Stimulated activated CD8-positive, alpha-beta memory T cell treated with anti-CD3 and anti-CD28 coated beads, Interleukin-2, amount 100 ng/mL, for 48 hours (primary cell): Measurements from ENCODE around the gene CBX2.

Experiments
- DNase-seq, 2 donors: peaks; one replicate each; pipeline ENCODE4 v3.0.0-alpha.2; 2020; ENCODE audit warnings: low read depth in 2 of 2

The CBX2 gene

GRCh38 chr17:79777894-79778503 is at the start of gene CBX2:
Gene CBX2, plus strand, starts transcription at chr17:79778148. Its CDS starts 88 bp downstream, at chr17:79778236.
- DNase-seq = peak; percentile 65 to 78

DNA sequence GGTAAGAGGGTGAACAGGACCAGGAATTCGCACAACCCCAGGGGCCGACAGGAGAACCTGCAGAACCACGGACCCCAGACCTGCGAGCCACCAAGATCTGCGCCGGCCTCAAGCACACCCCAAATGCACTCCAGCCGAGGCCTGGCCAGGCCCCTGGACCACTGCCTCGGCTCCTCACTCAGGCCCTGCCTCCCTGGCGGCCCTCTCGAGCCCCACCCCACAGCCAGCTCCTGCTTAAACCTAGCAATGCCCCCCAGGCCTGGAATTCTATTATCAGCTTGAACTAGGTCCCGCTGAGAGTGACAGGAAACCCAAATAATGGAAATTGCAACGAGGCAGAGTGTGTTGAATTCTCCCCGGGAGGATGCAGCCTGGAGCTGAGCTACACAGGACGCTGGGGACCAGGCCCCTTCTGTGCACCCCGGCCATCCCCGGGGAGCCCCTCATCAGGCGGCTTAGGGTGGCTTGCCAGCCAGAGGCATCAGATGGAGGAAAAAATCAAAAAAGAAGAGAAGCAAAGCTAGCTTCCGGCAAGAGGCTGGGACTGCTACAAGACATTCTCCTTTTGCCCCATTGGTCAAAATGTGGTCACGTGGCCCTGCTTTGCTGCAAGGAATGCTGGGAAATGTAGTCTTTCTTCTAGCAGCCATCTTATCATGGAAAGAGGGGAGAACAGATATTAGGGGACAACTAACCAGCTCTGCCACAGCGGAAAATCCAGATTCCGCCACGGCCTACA is 49.6 kb upstream of the CBX2 start:
- peak; percentile 58 to 70 for DNase-seq

GRCh38 chr17:79728908-79729471 is 49.0 kb upstream of the CBX2 start:
- no peak for DNase-seq

DNA sequence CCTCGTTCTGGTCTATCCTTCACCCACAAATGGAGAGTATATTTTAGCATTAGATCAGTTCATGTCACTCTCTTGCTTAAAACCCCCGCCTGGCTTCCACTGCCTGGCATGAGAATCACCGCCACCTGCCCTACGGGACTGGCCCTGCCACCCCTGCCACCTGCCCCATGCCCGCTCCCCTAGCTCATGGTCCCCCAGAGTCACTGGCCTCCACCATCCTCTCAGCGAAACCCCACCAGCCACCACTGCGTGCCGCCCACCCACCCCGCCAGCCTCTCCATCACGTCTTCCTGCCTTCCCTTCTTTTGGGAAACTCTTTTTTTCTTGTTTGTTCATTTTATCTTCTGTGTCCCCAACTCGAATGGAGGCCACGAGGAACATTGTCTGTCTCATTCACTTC is 48.2 kb upstream of the CBX2 start:
- DNase-seq = no peak

- no peak for DNase-seq
Measured at GRCh38 chr17:79730437-79730768, 47.5 kb upstream of the CBX2 start.

DNA sequence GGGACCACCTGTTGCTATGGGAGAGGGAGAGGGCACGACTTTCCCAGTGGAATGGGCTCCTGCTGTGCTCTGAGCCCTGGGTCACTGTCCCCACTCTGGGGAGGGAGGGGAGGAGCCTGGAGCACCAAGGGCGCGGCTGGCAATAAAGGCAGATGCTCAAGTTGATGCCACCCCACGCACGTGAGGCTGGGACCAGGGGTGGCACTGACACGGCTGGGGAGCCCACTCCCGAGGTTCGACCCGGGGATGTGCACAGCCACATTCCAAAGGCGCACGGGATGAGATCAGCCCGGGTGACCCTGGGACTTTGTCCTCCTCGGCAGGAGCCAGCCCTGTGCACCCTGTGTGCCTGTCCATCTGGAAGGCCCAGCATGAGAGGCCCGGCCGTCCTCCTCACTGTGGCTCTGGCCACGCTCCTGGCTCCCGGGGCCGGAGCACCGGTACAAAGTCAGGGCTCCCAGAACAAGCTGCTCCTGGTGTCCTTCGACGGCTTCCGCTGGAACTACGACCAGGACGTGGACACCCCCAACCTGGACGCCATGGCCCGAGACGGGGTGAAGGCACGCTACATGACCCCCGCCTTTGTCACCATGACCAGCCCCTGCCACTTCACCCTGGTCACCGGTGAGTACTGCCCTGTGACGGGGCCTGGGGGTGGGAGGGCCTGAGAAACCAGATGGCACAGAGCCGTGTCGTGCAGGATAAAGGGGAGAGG is 47.0 kb upstream of the CBX2 start, which contains the start of gene ENPP7:
Gene ENPP7 (plus strand): TSS at position 175 of the 715 bp plus-strand sequence. CDS start 197 bp downstream, at position 372.
- no peak for DNase-seq

DNA sequence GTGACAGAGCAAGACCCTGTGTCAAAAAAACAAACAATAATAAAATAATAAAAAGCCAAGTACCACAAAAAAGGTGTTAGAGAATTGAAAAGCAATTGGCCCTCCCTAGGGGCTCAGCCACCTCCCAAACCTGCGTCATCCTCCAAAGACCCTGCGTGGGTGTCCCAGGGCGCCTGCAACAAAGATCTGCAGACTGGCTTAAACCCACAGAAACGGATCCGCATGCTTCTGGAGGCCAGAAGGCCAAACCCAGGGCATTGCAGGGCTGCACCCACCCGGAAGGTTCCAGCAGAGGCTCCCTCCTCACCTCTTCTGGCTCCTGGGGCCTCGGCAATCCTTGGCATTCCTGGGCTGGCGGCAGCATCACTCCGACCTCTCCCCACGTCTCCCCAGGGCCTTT is 45.7 kb upstream of the CBX2 start:
- DNase-seq = no peak

- DNase-seq = no peak
Measured at GRCh38 chr17:79732804-79733691, 44.9 kb upstream of the CBX2 start.

GRCh38 chr17:79733692-79734070 is 44.3 kb upstream of the CBX2 start:
- no peak for DNase-seq

DNA sequence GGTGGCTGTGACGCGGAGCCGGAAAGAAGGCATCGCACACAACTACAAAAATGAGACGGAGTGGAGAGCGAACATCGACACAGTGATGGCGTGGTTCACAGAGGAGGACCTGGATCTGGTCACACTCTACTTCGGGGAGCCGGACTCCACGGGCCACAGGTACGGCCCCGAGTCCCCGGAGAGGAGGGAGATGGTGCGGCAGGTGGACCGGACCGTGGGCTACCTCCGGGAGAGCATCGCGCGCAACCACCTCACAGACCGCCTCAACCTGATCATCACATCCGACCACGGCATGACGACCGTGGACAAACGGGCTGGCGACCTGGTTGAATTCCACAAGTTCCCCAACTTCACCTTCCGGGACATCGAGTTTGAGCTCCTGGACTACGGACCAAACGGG is 42.9 kb upstream of the CBX2 start:
- DNase-seq = no peak

- no peak for DNase-seq
Measured at GRCh38 chr17:79737046-79737921, 40.7 kb upstream of the CBX2 start.

DNA sequence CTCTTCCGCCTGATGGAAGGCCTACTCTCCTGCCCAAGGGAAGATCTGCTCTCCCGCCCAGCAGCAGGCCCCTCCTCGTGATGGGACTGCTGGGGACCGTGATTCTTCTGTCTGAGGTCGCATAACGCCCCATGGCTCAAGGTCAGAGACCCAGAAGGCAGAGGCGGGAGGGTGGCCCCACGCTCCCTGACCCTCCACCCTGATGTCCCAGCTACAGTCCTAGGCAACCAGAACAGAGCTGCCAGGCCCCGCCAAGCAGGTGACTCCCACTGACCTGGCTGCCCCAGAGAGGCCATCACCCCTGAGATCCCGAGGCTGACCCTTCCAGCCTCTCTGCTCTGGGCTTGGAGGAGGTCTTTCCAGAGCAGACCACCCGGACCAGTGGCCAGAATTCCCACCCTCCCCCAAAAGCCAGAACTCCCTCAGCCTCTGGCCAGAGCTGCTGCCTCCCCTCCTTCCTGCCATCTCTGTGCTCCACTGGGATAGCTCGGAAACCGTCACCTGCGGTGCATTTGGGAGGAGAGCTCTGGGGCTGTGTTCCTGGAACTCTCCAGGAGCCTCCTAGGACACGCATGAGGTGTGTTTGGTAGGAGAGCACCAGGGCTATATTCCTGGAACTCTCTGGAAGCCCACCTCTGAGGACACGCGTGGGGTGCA is 39.9 kb upstream of the CBX2 start:
- DNase-seq = no peak

- DNase-seq = no peak
Measured at GRCh38 chr17:79738643-79739042, 39.3 kb upstream of the CBX2 start.

- DNase-seq = no peak
Measured at GRCh38 chr17:79739148-79740062, 38.5 kb upstream of the CBX2 start.

DNA sequence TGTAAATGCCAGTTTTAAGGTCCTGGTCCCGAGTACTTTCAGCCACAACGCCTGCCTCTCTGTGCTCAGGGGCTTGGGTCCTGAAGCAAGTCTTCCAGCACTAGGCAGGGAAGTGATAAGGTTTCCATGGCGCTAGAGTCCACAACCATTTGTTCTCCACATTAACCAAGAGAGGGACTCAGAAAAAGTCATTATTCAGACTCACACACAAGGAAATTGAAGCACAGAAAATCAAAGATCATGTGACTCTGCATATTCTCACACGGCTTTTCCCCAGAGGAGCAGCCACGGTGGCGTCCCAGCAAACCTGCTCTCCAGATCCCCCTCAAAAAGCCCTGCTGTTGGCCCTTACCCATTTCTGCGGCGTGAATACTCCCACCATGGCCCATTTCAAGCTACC is 37.5 kb upstream of the CBX2 start:
- DNase-seq = no peak

- DNase-seq = no peak
Measured at GRCh38 chr17:79741401-79741750, 36.6 kb upstream of the CBX2 start.

GRCh38 chr17:79741751-79742588 is 36.0 kb upstream of the CBX2 start:
- DNase-seq = peak; percentile 51 to 58

GRCh38 chr17:79742589-79742918 is 35.4 kb upstream of the CBX2 start:
- no peak for DNase-seq
